Measurements from ENCODE around the gene THSD7A.

THSD7A gene

GRCh38 chr7:11751315-11751714, 80.7 kb downstream of the THSD7A start:
- H3K4me3 ChIP-seq (ENCODE audit: low read length) = no peak overlapping the region
- no peak for DNase-seq (ENCODE audit: low read depth, low spot score)
- H3K27ac ChIP-seq (ENCODE audit: low read length) = no peak overlapping the region
- WGBS (ENCODE audit: insufficient coverage, insufficient read length) = no CpG with 5 or more reads among the region's 2 CpGs
- H3K4me1 ChIP-seq (ENCODE audit: control insufficient read depth, insufficient read depth, low read length) = no peaks in the 10 kb centered on the region
- no peaks in the 10 kb centered on the region for H3K9me3 ChIP-seq (ENCODE audit: control insufficient read depth, insufficient read depth, low read length)
- H3K36me3 ChIP-seq (ENCODE audit: control insufficient read depth, insufficient read depth, low read length) = no peaks in the 10 kb centered on the region
- no peaks in the 10 kb centered on the region for H3K27me3 ChIP-seq (ENCODE audit: control insufficient read depth, insufficient read depth, low read length)

DNA sequence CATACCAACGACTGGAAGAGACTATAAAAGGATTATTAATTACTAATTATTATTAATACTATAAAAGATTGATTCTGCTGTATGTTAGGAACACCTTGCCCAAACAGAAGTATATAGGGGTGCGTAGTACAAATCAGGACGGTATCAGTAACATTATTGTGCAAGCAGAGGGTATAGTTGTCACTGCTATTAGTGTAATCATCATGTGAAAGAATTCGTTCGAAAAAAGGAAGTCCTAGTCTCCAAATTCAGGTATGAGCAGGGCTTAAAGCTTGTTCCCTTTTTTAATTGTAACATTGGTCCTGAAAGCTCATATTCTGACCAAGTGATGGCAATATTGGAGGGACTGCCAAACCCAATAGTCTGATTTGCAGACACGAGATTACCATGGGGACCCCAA, 81.8 kb downstream of the THSD7A start:
- H3K4me1 ChIP-seq (ENCODE audit: control insufficient read depth, insufficient read depth, low read length) = no peaks in the 10 kb centered on the region
- H3K36me3 ChIP-seq (ENCODE audit: control insufficient read depth, insufficient read depth, low read length) = no peaks in the 10 kb centered on the region
- H3K9me3 ChIP-seq (ENCODE audit: control insufficient read depth, insufficient read depth, low read length) = no peaks in the 10 kb centered on the region
- no peak overlapping the region for H3K27ac ChIP-seq (ENCODE audit: low read length)
- DNase-seq (ENCODE audit: low read depth, low spot score) = no peak
- H3K4me3 ChIP-seq (ENCODE audit: low read length) = no peak overlapping the region
- no CpG with 5 or more reads among the region's 6 CpGs for WGBS (ENCODE audit: insufficient coverage, insufficient read length)
- H3K27me3 ChIP-seq (ENCODE audit: control insufficient read depth, insufficient read depth, low read length) = no peaks in the 10 kb centered on the region

GRCh38 chr7:11749629-11750028, 82.4 kb downstream of the THSD7A start:
- no peaks in the 10 kb centered on the region for H3K36me3 ChIP-seq (ENCODE audit: control insufficient read depth, insufficient read depth, low read length)
- no peaks in the 10 kb centered on the region for H3K27me3 ChIP-seq (ENCODE audit: control insufficient read depth, insufficient read depth, low read length)
- H3K27ac ChIP-seq (ENCODE audit: low read length) = no peak overlapping the region
- no CpG with 5 or more reads among the region's 4 CpGs for WGBS (ENCODE audit: insufficient coverage, insufficient read length)
- DNase-seq (ENCODE audit: low read depth, low spot score) = no peak
- no peaks in the 10 kb centered on the region for H3K4me1 ChIP-seq (ENCODE audit: control insufficient read depth, insufficient read depth, low read length)
- H3K9me3 ChIP-seq (ENCODE audit: control insufficient read depth, insufficient read depth, low read length) = no peaks in the 10 kb centered on the region
- H3K4me3 ChIP-seq (ENCODE audit: low read length) = no peak overlapping the region

DNA sequence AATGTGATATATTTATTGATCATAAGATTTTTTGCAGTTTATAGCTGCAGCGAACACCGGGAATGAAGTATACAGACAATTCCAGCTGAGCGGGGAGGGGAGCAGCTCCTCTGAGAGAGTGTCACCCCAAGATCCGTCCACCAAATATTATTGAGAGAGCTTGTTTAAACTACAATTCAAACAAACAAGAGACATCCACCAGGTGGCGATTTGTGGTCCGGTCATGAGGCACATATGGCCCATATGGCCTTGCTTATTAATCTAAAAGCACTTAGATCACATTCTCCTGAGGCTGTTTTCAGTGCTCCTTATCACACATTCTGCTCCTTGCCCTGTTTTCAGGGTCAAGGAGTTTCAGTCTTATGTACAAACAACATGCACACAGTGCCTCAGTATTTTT, 83.1 kb downstream of the THSD7A start:
- Histone ChIP-seq H3K9me3 (ENCODE audit: control insufficient read depth, insufficient read depth, low read length) (no peaks in the 10 kb centered on the region), H3K4me1 (ENCODE audit: control insufficient read depth, insufficient read depth, low read length) (no peaks in the 10 kb centered on the region), H3K4me3 (ENCODE audit: low read length) (no peak overlapping the region), H3K36me3 (ENCODE audit: control insufficient read depth, insufficient read depth, low read length) (no peaks in the 10 kb centered on the region), H3K27ac (ENCODE audit: low read length) (no peak overlapping the region), H3K27me3 (ENCODE audit: control insufficient read depth, insufficient read depth, low read length) (no peaks in the 10 kb centered on the region)
- WGBS (ENCODE audit: insufficient coverage, insufficient read length) = no CpG with 5 or more reads among the region's 6 CpGs
- peak; percentile 4 for DNase-seq (ENCODE audit: low read depth, low spot score)

- WGBS (ENCODE audit: insufficient coverage, insufficient read length) = no CpG with 5 or more reads among the region's 4 CpGs
- DNase-seq (ENCODE audit: low read depth, low spot score) = no peak
Measured at GRCh38 chr7:11747715-11748485, 84.1 kb downstream of the THSD7A start.

GRCh38 chr7:11746591-11746990, 85.4 kb downstream of the THSD7A start:
- H3K4me1 ChIP-seq (ENCODE audit: control insufficient read depth, insufficient read depth, low read length) = no peaks in the 10 kb centered on the region
- no peaks in the 10 kb centered on the region for H3K27me3 ChIP-seq (ENCODE audit: control insufficient read depth, insufficient read depth, low read length)
- no CpG with 5 or more reads among the region's 1 CpG for WGBS (ENCODE audit: insufficient coverage, insufficient read length)
- no peak for DNase-seq (ENCODE audit: low read depth, low spot score)
- no peaks in the 10 kb centered on the region for H3K36me3 ChIP-seq (ENCODE audit: control insufficient read depth, insufficient read depth, low read length)
- no peak overlapping the region for H3K27ac ChIP-seq (ENCODE audit: low read length)
- no peak overlapping the region for H3K4me3 ChIP-seq (ENCODE audit: low read length)
- H3K9me3 ChIP-seq (ENCODE audit: control insufficient read depth, insufficient read depth, low read length) = no peaks in the 10 kb centered on the region

More at GRCh38 chr7:11747715-11748485, 84.1 kb downstream of the THSD7A start:
- no peaks in the 10 kb centered on the region for H3K27me3 ChIP-seq (ENCODE audit: control insufficient read depth, insufficient read depth, low read length)
- no peak overlapping the region for H3K4me3 ChIP-seq (ENCODE audit: low read length)
- H3K9me3 ChIP-seq (ENCODE audit: control insufficient read depth, insufficient read depth, low read length) = no peaks in the 10 kb centered on the region
- no peaks in the 10 kb centered on the region for H3K4me1 ChIP-seq (ENCODE audit: control insufficient read depth, insufficient read depth, low read length)
- no peaks in the 10 kb centered on the region for H3K36me3 ChIP-seq (ENCODE audit: control insufficient read depth, insufficient read depth, low read length)
- no peak overlapping the region for H3K27ac ChIP-seq (ENCODE audit: low read length)

DNA sequence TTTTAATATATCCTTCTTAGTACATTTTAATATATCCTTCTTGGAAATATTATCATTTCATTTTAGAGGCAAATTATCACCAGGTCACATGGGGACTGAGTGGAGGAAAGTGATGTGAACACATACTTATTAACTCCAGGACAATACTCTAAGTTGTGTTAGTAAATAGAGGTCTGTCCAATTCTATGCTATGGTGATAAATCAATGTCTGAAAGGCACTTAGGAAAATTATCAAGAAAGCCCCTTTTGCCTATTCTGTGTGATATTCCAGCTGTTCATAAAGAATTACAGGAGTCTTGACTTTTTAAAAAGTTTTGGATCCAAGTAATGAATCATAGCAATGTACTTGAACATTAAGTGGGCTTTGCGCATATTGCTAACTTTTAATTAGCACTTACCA, 88.5 kb downstream of the THSD7A start:
- no CpG with 5 or more reads among the region's 1 CpG for WGBS (ENCODE audit: insufficient coverage, insufficient read length)
- Histone ChIP-seq H3K27me3 (ENCODE audit: control insufficient read depth, insufficient read depth, low read length) (no peaks in the 10 kb centered on the region), H3K36me3 (ENCODE audit: control insufficient read depth, insufficient read depth, low read length) (no peaks in the 10 kb centered on the region)

GRCh38 chr7:11743016-11743415, 89.0 kb downstream of the THSD7A start:
- Histone ChIP-seq H3K4me3 (ENCODE audit: low read length) (no peak overlapping the region), H3K36me3 (ENCODE audit: control insufficient read depth, insufficient read depth, low read length) (no peaks in the 10 kb centered on the region), H3K9me3 (ENCODE audit: control insufficient read depth, insufficient read depth, low read length) (no peaks in the 10 kb centered on the region), H3K27ac (ENCODE audit: low read length) (no peak overlapping the region), H3K4me1 (ENCODE audit: control insufficient read depth, insufficient read depth, low read length) (no peaks in the 10 kb centered on the region), H3K27me3 (ENCODE audit: control insufficient read depth, insufficient read depth, low read length) (no peaks in the 10 kb centered on the region)
- WGBS (ENCODE audit: insufficient coverage, insufficient read length) = no CpG with 5 or more reads among the region's 3 CpGs
- DNase-seq (ENCODE audit: low read depth, low spot score) = no peak

More for the DNA sequence above, 88.5 kb downstream of the THSD7A start:
- Histone ChIP-seq H3K9me3 (ENCODE audit: control insufficient read depth, insufficient read depth, low read length) (no peaks in the 10 kb centered on the region), H3K4me3 (ENCODE audit: low read length) (no peak overlapping the region), H3K4me1 (ENCODE audit: control insufficient read depth, insufficient read depth, low read length) (no peaks in the 10 kb centered on the region), H3K27ac (ENCODE audit: low read length) (no peak overlapping the region)
- DNase-seq (ENCODE audit: low read depth, low spot score) = no peak

GRCh38 chr7:11742496-11742895, 89.5 kb downstream of the THSD7A start:
- no peaks in the 10 kb centered on the region for H3K36me3 ChIP-seq (ENCODE audit: control insufficient read depth, insufficient read depth, low read length)
- no CpG with 5 or more reads among the region's 1 CpG for WGBS (ENCODE audit: insufficient coverage, insufficient read length)
- no peaks in the 10 kb centered on the region for H3K9me3 ChIP-seq (ENCODE audit: control insufficient read depth, insufficient read depth, low read length)
- no peak overlapping the region for H3K27ac ChIP-seq (ENCODE audit: low read length)
- H3K27me3 ChIP-seq (ENCODE audit: control insufficient read depth, insufficient read depth, low read length) = no peaks in the 10 kb centered on the region
- DNase-seq (ENCODE audit: low read depth, low spot score) = no peak
- no peak overlapping the region for H3K4me3 ChIP-seq (ENCODE audit: low read length)
- no peaks in the 10 kb centered on the region for H3K4me1 ChIP-seq (ENCODE audit: control insufficient read depth, insufficient read depth, low read length)

GRCh38 chr7:11737723-11738122, 94.3 kb downstream of the THSD7A start:
- Histone ChIP-seq H3K36me3 (ENCODE audit: control insufficient read depth, insufficient read depth, low read length) (no peaks in the 10 kb centered on the region), H3K27ac (ENCODE audit: low read length) (no peak overlapping the region), H3K4me1 (ENCODE audit: control insufficient read depth, insufficient read depth, low read length) (no peaks in the 10 kb centered on the region), H3K9me3 (ENCODE audit: control insufficient read depth, insufficient read depth, low read length) (no peaks in the 10 kb centered on the region), H3K27me3 (ENCODE audit: control insufficient read depth, insufficient read depth, low read length) (no peaks in the 10 kb centered on the region), H3K4me3 (ENCODE audit: low read length) (no peak overlapping the region)
- no peak for DNase-seq (ENCODE audit: low read depth, low spot score)

DNA sequence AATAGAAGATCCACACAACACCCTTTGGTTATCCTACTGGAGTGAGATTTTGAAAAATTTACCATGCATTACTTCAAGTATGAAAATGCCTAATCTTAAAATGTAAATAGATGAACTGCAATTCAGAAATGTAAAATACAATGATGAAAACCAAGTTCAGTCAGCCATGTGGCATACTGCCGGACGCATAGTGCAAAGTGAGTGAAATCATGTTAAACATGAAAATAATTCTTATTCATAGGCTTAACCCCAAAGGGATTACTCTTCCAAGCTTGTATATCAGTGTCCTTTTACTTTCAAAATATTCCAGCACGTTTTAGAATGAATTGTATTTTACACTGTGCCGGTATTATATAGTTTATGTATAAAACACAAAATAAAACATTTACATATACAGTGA, 99.8 kb downstream of the THSD7A start:
- no peak for DNase-seq (ENCODE audit: low read depth, low spot score)
- no CpG with 5 or more reads among the region's 4 CpGs for WGBS (ENCODE audit: insufficient coverage, insufficient read length)
- Histone ChIP-seq H3K27ac (ENCODE audit: low read length) (no peak overlapping the region), H3K4me1 (ENCODE audit: control insufficient read depth, insufficient read depth, low read length) (no peaks in the 10 kb centered on the region), H3K4me3 (ENCODE audit: low read length) (no peak overlapping the region), H3K36me3 (ENCODE audit: control insufficient read depth, insufficient read depth, low read length) (no peaks in the 10 kb centered on the region), H3K27me3 (ENCODE audit: control insufficient read depth, insufficient read depth, low read length) (no peaks in the 10 kb centered on the region), H3K9me3 (ENCODE audit: control insufficient read depth, insufficient read depth, low read length) (no peaks in the 10 kb centered on the region)
